GM21447 (cell line): ENCODE measurements around the gene KRTAP8-1.

Experiments
- ATAC-seq: cut with Tn5 transposase; IDR thresholded peaks from one replicate; pipeline ENCODE4 v1.9.1; 2021; ENCODE audit not compliant: unreplicated experiment

Gene KRTAP8-1

DNA sequence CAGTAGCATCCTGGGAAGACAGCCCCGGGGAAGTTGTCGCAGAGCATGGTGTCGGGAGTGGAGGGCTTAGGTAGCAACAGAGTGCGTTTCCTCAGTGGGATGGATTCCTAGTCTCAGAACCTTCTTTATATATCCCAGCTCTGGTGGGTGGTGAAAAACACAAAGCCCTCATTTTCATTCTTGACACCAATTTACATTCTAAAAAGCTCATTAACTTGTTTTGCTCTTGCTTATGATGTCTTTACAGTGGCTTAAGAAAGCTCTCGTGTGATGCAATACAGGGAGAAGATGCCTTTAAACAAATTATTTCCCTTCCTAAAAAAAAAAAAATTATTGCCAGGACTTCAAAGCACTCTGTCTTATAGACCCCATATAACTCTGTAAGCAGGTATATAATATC is at the start of gene KRTAP8-1:
Gene KRTAP8-1 (minus strand): TSS at position 101 of the 400 bp plus-strand sequence. CDS start 54 bp downstream, at position 47.
- no peak for ATAC-seq

DNA sequence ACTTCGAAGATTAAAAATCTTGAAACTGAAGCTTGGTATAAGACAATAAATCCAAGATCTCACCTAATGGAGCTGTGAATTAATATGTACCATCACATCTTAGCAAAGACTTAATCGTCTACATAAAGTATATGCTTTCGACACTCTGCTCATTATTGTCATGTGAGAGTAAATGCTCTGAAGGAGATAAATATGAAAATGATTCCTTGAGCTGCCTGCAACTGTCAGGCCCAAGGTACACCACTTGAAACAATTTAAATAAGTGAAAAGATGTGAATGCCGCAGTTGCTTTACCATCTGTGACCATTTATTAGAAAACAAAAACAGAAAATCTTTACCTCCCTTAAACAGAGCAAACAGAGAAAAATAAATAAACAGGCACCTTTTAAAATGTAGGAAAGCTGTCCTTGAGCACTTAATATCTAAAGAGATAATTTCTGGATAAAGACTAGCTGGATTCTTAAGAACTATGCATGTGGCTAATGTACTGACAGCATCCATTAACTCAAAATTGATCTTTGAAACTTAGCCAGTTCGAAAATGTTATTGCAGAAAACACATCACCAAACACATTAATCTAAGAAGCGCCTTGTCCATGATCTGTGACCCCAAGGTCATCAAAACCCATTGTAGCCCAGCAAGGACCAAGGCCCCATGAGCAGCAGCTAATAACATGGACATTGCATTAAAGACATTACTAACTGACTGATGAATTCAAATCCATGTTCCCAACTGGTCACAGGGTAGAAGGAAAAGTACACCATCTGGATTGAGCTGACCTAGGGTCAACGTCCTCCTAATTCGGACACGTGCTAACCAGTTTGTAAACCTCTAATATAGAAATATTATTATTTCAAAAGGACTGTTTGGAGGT is 34.8 kb upstream of the KRTAP8-1 start:
- no peak for ATAC-seq

DNA sequence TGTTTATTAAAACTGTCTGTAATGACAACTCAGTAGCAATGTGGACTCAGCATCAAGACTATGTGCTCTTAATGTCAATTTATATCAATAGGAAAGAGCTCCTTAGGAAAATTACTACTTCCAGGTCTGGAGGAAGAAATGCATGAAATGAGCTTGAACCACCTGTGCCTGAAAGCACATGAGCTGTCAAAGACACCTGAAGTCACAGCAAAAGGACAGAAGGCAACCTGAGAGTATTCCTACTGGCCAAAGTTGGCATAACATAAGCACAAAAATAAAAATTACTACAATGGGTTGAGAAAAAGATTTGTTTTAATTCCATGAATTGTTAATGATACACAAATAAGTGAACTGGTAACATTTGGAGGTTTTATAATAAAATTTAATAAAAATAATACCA is 29.9 kb upstream of the KRTAP8-1 start:
- ATAC-seq: no peak

DNA sequence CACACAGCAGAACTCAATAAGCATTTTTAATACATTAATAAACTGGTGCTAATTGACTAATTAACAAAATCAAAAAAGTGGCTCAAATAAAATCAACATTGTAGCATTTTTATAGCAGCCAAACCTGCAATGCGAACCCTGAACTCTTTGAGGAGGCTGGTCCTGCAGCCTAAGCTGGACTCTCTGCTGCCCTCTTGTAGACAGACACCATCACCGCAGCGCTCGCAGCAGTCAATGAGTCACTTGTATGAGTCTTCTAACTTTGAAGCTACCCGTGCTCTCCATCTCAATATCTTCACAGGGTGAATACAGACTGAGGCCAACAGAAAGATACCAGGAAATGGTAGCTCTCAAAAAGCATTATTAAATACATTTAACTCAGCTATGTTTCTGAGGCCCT is 26.2 kb upstream of the KRTAP8-1 start:
- no peak for ATAC-seq

GRCh38 chr21:30838536-30838935 is 25.5 kb upstream of the KRTAP8-1 start:
- no peak for ATAC-seq

DNA sequence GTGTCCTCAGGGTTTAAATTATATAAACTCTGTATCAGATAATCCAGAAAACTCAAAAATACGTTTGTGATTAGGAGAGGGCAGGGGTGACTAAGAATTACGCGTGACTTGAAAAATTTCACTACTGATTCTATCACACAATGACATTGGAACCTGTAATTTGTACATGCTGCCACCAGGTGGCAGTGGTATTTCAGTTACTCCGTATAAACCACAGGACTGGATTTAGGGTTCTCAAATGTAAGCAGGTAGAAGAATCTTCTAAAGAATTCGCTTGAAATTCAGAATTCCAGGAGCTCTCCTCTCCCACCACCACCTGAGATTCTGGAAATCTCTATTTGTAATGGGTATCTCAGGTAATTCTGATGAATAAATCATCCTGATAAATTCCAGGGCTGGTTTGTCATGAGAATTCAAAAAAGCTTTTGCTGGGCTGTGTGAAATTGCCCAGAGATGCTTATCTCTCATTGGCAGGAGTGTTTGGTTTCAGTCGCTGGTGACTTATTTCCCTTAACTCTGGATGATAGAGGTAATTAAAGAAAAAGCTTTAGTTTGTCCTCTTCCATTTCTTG is 18.2 kb upstream of the KRTAP8-1 start:
- no peak for ATAC-seq

DNA sequence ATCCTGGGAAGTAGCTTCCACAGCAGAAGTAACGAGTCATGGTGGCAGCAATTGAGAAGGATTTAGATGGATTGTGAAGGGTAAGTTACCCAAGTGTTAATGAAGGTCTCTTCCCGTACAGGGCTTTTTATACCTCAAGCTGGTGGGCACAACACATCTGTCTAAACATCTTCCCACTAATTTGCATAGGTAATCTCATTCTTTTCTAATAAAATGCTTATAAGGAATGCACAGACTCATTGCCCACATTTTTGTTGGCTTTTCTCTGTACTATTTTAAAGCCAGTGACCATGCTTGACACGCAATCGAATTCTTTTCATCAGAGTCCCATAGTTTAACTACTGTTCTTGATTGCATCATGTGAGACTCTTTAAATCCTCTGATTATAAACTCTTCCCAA is 16.6 kb upstream of the KRTAP8-1 start, which contains the start of gene KRTAP7-1:
Gene KRTAP7-1 (minus strand): TSS at position 101 of the 400 bp plus-strand sequence. CDS start 61 bp downstream, at position 40.
- no peak for ATAC-seq

- ATAC-seq: no peak
Observed at GRCh38 chr21:30818837-30819610, 6.0 kb upstream of the KRTAP8-1 start.

DNA sequence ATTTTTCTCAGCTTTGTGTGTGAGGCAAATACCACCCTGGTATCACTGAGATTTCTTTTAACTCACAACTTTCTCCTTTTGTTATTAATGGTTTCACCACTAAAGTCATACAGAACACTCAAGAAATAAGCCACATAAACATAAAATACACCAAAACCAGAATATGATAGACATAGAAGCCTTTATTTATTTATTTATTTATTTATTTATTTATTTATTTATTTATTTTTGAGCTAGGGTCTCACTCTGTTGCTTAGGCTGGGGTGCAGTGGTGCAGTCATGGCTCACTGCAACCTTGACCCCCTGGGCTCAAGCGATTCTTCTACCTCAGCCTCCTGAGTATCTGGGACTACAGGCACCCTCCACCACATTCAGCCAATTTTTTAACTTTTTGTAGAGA is 12.5 kb downstream of the KRTAP8-1 start:
- no peak for ATAC-seq

DNA sequence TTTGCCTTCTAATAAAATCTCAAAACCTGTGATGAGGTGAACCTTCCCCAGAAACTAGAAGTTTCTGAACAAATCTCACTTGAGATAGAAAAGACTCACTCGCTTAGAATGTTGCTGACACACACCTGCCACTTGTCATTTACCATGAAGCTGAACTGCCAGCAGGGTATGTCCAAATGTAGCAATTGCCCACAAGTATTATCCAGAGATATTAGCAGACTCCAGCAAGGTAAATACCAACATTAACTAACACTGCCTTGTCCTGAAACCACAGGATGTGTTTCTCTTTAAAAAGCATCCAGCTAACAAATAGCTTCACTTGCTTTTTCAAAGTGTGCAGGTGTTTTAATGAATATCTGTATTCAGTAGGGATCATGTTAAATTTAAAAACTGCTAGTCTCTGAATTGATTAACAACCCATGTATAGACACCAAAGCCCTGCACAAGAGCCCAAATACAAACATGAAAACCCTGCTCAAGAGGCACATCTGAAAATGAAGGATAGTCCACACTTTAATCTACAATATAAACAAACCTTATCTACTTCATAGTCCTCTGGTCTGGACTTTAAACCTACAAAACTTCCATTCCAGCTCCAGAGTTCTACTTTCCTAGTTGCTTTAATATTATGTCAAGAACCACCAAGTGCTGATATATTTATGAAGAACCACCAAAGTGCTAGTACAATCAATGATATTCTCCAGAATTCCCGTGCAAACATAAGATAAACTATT is 19.3 kb downstream of the KRTAP8-1 start:
- ATAC-seq: no peak

GRCh38 chr21:30779249-30779648 is 33.8 kb downstream of the KRTAP8-1 start:
- ATAC-seq: no peak

DNA sequence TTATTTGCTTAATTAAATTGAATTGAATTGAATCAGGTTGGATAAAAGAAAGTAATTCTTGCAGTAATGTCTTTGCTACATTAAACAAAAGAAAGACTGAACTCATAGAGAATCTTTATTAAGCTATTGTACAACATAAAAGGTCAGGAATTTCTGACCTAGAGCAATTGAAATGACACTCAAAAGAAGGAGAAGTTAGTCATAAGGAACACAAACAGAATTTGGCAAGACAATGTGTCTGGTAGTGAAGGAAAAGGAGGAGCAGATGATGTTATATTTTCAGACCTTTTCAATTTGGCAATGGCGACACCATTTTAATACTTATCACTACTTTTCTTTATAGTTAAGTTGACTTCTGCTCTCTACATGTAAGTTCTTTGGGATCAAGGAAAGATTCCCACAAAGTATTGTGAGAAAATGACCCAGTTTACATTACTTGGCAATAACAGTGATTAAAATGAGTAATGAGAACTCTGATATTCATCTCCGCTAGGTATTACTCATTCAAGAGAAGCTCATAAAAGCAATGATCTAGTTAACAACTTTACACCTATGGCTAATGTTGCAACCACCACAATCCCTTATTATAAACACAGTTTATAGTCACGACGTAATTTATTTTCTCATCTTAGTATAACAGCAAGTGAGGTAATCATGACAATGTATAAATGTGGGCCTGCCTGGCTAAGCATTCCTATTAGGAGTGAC is 43.2 kb downstream of the KRTAP8-1 start:
- ATAC-seq: no peak
